HL-60/S4 (cell line): ENCODE measurements around the gene RAB20.
"Not testable (repeated sequence)": the region's sequence is repeated elsewhere in the genome, so short reads cannot be mapped to it uniquely, and the experiment has no call there.

Experiments
- in situ Hi-C: fragments of 300-500 bp; cut with MboI; formaldehyde crosslinking; loops from 2 replicates; pipeline ENCODE4 v1.14.3; 2022; ENCODE audit warnings: low sequenced_read_pairs

The RAB20 gene

DNA sequence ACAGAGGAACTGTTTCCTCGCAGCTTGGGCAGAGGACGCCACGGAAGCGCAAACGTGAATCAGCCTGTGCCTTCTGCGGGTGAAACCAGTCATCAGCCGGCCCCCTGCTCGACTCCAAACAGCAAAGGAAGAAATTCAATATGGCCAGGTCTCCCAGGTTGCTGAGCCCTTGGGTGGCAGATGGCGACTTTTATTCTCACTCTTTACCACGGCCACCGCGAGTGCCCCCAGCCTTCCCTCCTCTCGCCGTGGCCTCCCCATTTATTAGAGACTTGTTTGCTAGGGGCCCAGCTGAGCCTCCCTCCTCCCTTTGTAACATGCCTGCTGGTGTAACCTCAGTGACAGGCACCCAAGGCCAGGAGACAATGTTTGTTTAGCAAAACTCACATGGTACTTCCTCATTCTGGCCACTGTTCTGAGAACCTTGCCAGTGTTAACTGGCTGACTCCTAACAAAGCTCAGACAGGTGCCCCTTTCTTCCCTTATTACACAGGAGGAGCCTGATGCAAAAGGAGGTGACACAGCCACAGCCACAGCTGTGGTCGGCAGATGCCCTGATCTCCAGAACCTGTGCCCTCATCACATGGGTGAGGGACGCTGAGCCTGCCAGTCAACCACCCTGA is 5.8 kb downstream of the RAB20 start:
- in situ Hi-C loops: no loop called here

DNA sequence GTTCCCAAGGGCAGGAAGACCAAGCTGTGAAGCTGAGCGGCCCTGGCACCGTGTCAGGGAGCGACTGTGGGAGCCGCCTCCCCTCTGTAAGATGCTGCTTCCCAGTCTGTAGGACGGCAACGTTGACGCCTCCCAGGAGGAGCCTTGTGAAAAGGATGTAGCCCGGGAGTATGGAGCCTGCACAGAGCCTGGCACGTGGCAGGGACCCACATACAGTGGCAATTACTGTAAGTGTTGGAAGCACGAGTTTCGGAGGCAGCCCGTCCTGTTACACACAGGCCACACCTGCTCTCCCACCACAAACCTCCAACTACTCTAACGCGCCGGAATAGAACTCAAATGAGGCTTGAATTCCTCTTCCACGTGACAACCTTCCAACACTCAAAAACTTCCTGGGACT is 6.6 kb downstream of the RAB20 start:
- in situ Hi-C loops: no loop called here

DNA sequence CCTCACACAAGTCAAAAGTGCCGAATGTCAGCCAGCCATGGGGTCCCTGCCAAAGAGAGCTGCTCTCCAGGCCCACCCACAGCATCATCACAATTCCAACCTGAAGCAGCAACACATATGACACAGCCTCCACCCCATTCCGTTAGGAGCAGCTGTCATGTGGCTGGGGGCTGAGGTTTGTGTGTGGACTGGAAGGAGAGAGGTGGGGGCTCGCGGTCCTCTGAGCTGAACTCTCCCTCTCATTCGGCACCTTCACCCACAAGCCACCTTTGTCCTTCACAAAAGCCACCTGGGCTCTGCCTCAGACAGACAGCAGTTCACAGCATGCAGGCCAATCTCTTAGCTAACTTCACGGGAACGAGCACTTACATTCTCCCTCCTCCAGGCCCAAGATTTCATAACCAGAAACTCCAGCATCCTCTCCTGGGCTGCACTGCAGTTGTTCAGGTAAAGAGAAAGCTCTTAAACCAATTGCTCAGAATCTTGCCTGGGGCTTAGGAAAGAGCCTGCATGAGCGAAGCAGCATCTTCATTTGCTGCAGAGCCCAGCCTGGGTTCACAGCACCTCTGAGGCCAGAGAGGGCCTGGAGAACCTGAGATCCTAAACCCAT is 7.2 kb downstream of the RAB20 start:
- in situ Hi-C loops: no loop called here

DNA sequence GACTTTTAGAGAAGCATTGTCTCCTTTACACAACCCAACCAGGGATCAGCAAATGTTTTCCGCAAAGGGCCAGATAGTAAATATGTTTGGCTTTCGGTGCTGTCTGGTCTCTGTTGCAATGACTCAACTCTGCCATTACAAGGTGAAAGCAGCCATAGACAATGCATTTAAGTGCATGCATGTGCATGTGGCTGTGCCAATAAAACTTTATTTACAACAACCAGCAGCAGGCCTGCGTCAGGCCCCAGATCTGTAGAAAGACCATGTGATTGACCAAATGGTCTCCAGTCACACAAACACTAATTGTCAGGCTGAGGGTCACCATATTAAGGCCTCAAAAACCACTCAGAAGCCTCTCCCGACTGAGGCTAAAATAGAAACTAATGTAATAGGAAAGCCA is 8.1 kb downstream of the RAB20 start:
- in situ Hi-C loops: no loop called here

DNA sequence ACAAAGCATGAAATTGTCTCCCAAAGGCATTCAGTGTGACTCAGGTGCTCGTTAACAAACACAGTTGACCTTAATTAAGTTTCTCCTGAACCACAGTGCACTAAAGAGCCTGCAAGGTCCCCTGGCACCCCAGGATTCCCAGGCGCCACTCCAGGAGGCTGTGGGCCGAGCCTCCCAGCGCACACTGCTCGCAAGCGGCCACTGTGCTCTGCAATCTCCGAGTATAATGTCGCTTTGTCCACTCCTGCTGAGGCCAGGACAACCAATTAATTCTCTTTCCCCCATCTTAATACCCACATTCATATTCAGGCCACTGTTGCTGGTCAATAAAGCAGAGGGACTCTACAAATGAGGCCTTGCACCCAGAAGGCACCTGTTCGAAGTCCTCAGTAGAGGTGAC is 8.8 kb downstream of the RAB20 start:
- in situ Hi-C loops: no loop called here

DNA sequence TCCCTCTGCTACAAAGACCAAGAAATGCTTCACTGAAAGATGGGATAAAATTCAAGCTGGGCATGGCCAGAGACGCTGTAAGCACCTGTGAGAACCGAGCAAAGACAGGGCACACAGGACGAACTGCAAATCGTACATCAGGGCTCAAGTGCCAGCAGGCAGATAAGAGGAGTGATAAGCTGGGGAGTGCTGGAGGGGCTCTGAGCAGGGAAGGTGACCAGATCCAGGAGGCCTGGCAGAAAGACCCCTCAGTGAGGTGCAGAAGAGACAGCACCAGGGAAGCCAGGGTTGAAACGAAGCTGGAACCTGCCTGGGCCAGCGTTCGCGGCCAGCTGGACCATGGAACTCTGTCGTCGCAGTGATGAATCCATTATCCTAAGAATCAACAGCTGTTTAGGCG is 10.2 kb downstream of the RAB20 start:
- in situ Hi-C loops: no loop called here

DNA sequence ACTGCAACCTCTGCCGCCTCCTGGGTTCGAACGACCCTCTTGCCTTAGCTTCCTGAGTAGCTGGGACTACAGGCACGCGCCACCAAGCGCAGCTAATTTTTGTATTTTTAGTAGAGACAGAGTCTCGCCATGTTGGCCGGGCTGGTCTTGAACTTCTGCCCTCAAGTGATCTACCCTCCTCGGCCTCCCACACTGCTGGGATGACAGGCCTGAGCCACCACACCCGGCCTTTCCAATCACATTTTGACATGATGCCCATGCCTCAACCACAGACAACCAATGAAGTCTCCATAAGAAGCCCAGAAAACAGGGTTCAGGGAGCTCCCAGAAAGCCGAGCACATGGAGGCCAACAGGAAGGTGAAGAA is 11.7 kb downstream of the RAB20 start:
- in situ Hi-C loops: no loop called here

DNA sequence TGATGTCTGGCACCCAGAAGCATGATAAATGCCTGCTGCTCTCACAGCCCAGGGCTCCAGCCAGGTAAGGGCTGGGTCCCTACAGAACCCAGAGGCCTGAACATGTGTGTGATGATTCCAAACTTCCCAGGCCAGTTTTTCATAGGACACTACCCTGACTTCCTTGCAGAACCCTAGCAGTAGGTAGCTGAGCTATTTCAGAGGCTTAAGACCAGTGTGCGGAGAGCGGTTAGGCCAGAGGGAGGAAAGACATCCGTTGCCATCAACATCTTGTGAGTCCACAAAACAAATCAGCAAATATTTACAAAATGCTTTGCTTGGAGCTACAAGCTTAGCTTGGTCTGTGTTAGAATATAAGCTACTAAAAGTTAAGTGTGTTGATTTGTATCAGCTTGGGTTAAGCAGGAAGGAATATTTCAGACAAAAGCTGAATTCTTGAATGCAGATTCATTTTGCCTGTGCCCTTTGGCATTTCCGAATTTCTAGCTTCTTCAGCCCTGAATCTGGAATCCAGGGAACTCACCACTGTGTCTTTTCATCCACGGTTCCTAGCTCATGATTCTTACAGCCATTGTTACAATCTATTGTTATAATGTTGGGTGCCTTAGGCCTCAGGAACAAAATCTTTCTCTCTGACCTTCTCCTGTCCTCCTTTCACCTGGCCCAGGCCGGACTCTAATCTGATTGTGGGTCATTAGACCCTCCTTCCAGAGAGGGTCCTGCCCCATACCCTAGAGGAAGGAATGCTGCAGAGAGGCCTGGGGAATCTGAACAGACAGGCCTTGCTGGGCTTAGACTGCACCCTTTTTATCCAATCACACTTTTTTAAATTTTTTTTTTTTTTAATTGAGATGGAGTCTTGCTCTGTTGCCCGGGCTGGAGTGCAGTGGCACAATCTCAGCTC is 12.4 kb downstream of the RAB20 start:
- in situ Hi-C loops: no loop called here

DNA sequence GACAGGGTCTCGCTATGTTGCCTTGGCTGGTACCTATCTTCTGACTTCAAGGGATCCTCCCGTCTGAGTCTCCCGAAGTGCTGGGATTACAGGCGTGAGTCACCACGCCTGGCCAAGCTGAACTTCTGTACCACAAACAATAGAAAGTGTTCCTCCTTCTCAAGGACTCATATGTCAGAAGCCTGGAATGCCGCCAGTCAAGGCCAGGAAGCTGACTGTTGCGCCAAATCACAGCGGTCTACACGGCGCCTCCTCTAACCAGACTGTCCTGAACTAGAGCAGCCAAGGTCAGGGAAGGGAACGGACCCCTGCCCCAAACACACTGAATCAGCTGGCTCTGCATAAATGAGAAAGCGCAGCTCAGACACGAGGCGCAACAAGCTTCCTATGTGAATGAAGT is 14.6 kb downstream of the RAB20 start:
- in situ Hi-C loops: no loop called here

DNA sequence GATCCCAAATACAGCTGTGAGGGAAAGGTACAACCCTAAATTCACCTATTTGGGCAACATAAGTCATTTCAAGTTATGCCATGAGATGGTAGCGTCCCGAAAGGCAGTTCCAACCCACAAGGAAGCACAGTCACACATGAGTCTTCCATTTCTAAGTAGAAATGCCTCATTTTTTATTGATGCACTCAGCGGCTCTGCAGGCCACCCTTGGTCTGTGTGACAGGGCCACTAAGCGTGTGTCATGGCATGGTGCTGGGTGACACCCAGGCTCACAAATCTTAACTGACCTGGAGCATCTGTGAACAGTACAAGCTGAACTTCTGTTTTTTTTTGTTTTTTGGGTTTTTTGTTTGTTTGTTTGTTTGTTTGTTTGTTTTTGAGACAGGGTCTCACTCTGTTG is 15.1 kb downstream of the RAB20 start:
- in situ Hi-C loops: no loop called here

DNA sequence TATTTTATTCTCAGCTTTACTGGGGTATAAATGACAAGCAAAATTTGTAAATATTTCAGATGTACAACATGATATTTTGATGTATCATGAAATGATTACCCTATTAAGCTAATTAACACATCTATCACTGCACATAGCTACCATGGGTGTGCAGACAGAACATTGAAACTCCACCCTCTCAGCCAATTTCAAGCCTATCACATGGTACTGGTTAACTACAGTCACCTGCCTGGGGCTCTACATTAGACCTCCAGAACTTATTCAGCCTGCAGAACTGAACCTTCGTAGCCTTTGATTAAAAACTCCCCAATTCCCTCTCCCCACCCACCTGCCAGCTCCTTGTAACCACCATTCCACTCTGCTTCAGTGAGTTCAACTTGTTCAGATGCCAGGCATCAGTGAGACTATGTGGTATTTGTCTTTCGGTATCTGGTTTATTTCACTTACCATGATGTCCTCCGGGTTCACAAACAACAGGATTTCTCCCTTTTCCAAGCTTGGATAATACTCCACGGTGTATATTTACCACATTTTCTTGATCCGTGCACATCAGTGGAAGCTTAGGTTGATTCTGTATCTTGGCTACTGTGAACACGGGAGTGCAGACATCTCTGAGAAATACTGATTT is 19.2 kb downstream of the RAB20 start:
- in situ Hi-C loops: no loop called here

DNA sequence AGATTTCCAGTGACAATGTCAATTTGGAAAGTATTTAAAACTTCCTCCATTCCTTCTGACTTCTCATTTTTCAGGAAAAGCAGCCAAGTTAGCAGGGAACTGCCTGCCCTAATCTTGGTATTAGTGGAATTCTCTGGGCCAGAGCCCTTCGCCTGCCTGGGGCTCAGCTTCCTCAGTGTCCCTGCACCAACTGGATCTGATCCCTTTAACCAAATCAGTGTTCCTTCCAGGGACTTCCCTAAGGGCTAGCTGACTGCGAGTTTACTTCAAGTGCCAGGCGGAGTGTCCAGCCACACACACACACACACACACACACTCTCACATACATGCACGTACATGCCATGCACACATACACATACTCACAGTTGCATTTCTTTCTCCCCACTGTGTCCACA is 20.0 kb downstream of the RAB20 start:
- in situ Hi-C loops: no loop called here

DNA sequence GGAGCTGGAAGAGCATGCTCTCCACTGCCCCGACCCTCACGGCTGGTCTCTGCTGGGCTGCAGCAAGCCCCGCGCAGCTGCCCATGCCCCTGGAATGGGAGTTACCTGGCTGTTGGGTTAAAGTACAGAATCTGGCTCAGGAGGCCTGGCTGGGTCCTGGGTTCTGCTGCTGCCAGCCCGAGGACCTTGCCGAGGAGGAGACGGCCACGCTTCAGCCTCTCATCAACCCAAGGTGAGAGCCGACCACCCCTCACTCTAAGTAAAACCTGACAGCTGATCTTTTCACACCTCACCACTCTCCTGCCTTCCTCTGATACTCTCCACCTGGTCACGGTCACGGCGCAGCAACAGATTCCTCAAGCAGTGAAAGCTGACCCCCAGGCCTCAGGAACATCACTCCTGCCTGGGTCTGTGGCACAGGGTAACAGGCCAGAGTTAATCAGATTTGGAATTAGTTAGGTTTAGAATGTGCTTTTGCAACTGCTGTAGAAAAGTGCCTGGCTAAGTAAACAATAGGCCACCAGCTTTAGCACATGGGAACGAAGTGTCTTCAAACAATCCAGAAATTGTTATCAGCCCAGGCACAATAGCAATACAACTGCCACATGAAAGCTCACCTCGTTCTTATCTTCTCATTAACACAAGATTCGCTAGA is 20.5 kb downstream of the RAB20 start:
- in situ Hi-C loops: no loop called here

DNA sequence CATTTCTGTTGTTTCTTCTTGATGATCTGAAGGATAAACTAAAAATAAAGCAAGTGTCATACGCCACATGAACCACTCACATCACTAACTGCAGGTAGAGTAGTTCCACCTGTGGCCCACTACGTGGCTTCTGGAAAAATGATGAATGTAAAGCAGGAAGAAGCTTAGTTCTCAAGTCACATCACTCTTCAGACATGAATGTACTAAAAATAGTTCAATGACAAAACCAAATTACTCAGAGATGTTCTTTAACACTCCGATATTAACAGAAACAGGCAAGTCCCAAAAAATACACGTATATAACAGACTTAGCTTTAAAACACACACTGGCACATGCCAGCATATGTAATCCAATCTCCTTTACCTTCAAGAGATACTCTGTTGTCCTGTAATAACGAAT is 21.6 kb downstream of the RAB20 start:
- in situ Hi-C loops: no loop called here

DNA sequence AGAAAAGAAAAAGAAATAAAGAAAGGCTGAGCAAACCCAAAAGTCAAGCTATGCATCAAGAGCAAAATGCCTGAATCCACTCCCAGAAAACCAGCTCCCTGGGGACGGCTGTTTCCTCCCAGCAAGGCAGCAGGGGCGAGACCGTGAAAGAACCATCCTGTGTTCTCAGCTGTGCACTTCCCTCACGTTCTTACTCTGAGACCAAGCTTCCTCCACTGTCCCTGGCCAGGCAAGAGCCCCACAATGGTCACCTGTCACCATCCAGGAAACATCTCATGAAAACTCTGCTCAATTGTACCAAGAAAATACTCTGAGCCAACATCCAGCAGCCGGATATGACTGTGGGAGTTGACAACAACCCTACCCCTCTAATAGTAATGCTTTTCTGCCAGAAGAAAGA is 22.9 kb downstream of the RAB20 start:
- in situ Hi-C loops: no loop called here

DNA sequence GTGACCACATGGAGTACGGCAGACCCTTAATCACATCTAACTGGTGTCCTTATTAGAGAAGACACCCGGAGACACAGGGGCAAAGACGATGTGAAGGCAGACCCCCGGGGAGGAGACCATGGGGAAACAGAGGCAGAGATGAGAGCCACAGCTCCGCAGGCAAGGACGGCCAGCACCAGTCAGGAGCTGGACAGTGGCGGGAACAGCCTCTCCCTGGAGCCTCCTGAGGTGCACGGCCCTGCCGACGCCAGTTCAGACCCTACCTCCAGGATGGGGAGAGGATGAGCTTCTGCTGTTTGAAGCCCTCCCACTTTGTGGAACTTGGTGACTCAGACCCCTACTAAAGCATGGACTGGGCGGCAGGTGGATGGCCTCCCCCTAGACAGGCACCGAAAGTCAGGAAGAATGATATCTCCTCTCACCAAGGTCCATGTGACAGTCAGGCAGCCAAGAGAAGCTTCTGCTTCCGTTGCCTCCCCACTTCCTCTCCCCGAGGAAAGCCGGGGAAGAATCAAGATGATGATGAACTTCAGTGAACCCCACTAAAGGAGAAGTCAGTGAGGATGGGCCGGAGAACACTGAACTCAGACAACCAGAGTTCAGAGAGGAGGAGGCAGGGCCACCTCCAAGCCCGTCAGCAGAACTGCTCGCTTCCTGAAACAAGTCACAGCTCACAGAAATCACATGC is 25.4 kb downstream of the RAB20 start:
- in situ Hi-C loops: no loop called here

DNA sequence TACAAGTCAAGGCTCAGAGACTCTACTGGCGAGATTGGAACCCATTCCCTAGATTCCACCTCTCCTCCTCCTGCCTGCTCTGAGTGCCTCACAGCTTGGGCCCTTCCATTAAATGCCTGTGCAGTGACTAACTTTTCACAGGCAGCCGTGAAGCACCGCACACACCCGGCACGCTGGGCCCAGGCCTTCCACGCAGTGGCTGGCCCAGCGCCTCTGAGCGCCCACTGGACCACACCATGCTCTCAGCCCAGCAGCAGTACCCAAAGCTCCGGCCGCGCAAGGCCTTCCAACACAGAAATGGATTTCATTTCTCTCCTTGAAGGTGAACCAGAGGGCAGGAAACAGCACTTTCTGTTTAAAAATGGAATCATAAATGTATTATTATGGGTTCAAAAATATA is 26.0 kb downstream of the RAB20 start:
- in situ Hi-C loops: no loop called here

DNA sequence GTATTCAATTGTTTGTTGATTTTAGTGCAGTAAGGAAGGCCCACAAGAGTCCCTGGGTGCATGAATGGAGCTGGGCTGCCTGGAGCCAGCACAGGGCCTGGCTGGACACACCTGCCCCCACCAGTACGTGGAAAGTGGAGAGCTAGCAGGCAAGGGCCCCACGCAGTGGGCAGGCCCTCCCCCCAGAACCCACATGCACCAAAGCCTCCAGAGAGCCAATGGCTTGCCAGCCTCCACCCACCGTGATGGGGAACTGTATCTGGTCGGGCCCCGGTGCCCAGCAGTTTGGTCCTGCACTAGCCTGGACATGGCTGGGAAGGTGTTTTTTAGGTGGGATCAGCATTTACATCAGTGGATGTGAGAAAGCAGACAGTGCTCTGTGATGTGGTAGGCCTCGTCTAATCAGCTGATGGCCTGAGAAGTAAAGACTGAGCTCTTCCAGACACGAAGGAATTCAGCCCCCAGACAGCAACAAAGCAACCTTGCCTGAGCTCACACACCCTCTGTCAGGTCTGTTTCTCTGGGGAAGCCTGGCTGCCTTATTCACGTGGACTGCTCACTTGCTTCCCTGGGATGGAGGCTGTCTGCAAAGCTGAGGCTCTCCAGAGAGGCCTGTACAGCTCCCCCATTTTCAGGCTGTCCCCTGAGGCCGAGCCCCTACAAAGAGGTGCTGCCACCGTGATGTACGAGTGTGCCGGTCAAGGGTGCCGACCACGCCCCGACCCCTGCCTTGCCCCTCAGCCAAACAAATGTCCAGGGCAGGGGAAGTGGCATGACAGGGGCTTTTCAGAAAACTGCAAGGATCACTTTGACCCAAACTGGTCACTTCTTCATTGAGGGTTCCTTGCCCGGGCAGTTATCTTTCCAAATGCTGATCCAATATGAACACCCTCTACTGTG is 27.5 kb downstream of the RAB20 start:
- in situ Hi-C loops: no loop called here

DNA sequence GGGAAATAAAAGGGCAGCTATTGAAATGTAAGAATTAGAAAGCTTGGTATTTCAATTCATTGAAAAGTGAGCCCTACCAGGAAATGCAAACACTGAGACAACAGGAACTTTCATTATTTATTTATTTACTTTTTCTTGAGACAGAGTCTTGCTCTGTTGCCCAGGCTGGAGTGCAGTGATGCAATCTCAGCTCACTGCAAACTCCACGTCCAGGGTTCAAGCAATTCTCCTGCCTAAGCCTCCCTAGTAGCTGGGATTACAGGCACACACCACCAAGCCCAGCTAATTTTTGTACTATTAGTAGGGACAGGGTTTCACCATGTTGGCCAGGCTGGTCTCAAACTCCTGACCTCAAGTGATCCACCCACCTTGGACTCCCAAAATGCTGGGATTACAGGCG is 29.3 kb downstream of the RAB20 start:
- in situ Hi-C loops: not testable (repeated sequence)

DNA sequence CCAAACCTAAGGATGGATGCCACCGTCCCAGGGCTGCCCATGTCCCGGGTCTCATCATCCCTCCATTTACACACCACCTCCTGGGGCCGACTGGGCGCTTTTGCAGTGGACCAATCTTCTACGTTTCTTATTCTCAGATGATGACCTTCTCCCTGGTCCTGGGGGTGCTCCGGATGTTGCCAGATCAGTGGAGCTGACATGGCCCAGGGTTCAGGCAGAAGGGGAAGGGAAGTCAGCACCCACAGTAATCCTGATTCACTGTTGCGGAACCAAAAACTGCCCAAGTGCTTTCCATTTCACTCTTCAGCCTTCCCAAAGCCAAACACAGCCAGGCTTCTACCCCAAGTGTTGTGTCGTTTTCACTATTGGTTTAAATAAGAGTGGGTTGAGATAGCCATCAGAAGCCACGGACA is 29.8 kb downstream of the RAB20 start:
- in situ Hi-C loops: no loop called here
